GM10266 (cell line): ENCODE results near the gene DES.

Experiments
- DNase-seq: peaks from one replicate; pipeline ENCODE4 v3.0.0; 2012; ENCODE audit errors: extremely low spot score
- TF ChIP-seq, protein P1 (sequence below): IDR thresholded peaks from 2 replicates; pipeline ENCODE4 v1.5.1; 2012; ENCODE audit warnings: mild to moderate bottlenecking, low read depth; ENCODE audit not compliant: control insufficient read depth, insufficient read depth; ENCODE audit errors: missing control alignments

Gene DES

DNA sequence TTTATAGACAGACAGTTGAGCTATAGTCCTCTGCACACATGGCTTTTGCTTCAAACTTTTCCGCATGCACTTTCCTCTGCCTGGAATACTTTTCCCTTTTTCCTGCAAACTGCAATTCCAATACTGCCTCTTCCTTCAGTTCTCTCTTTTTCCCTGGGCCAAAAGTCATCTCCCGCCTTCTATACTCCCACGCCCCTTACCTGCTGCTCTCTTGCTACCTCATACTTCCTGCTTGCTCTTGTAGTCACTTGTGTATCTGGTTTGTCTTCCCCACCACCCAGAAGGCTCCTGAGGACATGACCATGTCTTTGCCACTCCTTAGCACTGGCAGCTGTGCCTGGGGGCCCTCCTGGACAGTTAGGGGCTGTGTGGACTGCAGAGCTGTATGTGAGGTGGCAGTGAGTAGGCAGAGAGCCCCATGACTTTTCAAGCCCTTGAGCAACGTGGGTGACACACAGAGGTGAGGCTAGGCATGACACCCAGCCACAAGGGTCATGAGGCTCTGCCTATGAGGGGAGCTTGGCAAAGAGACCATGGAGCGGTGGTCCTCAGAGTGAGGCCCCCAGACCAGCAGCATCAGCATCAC, 39.7 kb downstream of the DES start:
- TF ChIP-seq, protein P1, sequence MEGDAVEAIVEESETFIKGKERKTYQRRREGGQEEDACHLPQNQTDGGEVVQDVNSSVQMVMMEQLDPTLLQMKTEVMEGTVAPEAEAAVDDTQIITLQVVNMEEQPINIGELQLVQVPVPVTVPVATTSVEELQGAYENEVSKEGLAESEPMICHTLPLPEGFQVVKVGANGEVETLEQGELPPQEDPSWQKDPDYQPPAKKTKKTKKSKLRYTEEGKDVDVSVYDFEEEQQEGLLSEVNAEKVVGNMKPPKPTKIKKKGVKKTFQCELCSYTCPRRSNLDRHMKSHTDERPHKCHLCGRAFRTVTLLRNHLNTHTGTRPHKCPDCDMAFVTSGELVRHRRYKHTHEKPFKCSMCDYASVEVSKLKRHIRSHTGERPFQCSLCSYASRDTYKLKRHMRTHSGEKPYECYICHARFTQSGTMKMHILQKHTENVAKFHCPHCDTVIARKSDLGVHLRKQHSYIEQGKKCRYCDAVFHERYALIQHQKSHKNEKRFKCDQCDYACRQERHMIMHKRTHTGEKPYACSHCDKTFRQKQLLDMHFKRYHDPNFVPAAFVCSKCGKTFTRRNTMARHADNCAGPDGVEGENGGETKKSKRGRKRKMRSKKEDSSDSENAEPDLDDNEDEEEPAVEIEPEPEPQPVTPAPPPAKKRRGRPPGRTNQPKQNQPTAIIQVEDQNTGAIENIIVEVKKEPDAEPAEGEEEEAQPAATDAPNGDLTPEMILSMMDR: peak; percentile 37
- DNase-seq: no peak

- TF ChIP-seq, protein P1: no peak
- DNase-seq: no peak
These were observed 40.8 kb downstream of the DES start for GRCh38 chr2:219458996-219459395.

GRCh38 chr2:219459460-219460311, 41.5 kb downstream of the DES start:
- TF ChIP-seq, protein P1: peak; percentile 87
- DNase-seq: peak; percentile 89

DNA sequence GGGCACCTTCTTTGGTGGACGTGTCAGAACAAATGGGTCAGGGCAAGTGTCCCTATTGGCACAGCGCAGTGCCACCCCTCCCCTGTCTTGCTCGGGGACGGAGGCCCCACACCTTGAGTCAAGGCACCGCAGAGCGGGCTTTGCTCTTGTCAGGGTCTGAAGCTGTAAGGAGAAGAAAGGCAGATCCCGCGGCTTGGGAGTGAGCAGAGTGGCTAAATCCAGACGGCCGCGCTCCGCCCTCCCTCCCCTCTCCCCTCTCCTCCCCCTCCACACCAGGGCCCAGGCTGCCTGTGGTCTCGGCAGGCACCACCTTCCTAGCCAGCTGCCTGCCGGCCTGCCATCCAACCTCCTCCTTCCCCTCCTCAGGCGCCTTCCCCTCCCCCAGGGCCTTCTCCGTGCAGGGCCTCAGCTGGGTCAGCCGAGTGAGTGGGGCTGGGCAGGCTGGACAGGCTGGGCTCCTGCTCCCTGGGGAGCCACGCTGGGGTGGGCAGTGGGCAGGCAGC, 42.3 kb downstream of the DES start:
- TF ChIP-seq, protein P1: no peak
- no peak for DNase-seq

- no peak for DNase-seq
- TF ChIP-seq, protein P1: no peak
These were observed 42.9 kb downstream of the DES start for GRCh38 chr2:219461047-219461514.

- DNase-seq: no peak
- TF ChIP-seq, protein P1: no peak
These were observed 43.5 kb downstream of the DES start for GRCh38 chr2:219461669-219462068.

DNA sequence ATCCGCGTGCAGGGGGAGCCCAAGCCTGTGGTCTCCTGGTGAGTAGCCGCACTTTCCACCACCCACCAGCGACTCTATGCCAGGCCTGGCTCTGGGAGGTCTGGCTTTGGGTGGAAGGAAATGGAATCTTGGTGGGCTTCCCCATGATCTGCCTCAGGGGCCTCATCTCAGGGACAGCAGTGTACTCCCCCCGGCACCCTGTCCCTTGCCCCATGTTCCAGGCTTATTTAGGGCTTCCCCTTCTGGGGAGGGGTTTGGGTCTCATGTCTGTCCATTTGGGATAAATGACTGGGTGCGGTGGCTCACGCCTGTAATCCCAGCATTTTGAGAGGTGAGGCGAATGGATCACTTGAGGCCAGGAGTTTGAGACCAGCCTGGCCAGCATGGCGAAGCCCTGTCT, 44.2 kb downstream of the DES start:
- TF ChIP-seq, protein P1: no peak
- DNase-seq: no peak
